GM19455 (cell line): ENCODE results near the gene PDXP.
"Not testable (repeated sequence)": the region's sequence is repeated elsewhere in the genome, so short reads cannot be mapped to it uniquely, and the experiment has no call there.

Experiments
- ATAC-seq: cut with Tn5 transposase; IDR thresholded peaks from one replicate; pipeline ENCODE4 v1.9.1; 2021; ENCODE audit not compliant: unreplicated experiment

Gene PDXP

DNA sequence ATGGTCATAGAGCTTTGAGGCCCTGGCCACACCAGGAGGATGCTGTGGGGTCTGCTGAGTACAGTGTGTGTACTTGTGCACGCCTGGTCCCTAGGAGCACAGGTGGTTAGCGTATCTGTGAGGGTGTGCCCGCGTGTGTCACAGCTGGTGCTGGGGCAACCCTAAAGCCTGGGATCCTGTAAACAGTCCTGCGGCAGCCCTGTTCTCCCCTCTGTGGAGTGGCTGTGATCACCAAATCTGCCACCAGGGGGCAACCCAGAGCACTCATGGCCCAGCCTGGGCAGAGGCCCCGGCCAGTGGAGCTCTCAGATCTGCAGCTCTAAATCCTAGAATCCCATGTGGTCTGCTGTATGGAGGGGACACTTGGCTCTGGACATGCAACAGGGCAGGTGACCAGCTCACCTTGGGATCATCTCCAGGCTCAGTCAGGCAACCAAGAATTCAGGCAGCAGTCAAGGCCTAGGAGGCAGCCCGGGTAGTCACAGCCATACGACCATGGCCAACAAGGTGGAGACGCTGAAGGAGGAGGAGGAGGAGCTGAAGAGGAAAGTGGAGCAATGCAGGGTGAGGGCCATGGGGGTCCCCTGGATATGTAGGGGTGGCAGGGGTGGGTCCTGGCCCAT, 15.2 kb upstream of the PDXP start:
- ATAC-seq = no peak

- no peak for ATAC-seq
Observed at GRCh38 chr22:37647317-37647716, 11.2 kb upstream of the PDXP start.

DNA sequence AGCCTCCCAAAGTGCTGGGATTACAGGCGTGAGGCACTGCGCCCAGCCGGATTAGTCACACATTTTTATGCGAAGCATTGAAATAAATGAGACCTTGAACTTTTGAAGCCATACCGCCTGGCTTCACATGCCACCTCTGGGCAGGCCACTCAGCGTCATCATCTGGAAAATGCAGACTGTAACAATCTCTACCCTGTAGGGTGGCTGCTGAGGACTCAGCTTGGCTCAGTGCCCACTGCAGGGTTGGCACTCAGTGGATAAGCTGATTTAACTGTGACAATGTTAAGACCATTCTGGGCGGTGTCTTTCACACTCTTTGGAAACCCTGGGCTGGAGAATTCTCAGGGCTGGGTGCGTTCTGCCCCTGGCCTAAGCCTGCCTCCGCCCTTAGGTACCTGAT, 10.6 kb upstream of the PDXP start:
- ATAC-seq = no peak

GRCh38 chr22:37650463-37651136, 7.9 kb upstream of the PDXP start:
- no peak for ATAC-seq

GRCh38 chr22:37654563-37655251, 3.8 kb upstream of the PDXP start:
- no peak for ATAC-seq

GRCh38 chr22:37655252-37655563, 3.3 kb upstream of the PDXP start:
- no peak for ATAC-seq

- ATAC-seq = not testable (repeated sequence)
Observed at GRCh38 chr22:37656583-37656982, 1.9 kb upstream of the PDXP start.

GRCh38 chr22:37657590-37658132, 862 bp upstream of the PDXP start:
- ATAC-seq = no peak

GRCh38 chr22:37659066-37659896, 758 bp downstream of the PDXP start:
- ATAC-seq = peak; percentile 9

GRCh38 chr22:37659897-37660708, 1.6 kb downstream of the PDXP start:
- no peak for ATAC-seq

- no peak for ATAC-seq
Observed at GRCh38 chr22:37660709-37661045, 2.2 kb downstream of the PDXP start.

- ATAC-seq = no peak
Observed at GRCh38 chr22:37661160-37661924, 2.8 kb downstream of the PDXP start.

DNA sequence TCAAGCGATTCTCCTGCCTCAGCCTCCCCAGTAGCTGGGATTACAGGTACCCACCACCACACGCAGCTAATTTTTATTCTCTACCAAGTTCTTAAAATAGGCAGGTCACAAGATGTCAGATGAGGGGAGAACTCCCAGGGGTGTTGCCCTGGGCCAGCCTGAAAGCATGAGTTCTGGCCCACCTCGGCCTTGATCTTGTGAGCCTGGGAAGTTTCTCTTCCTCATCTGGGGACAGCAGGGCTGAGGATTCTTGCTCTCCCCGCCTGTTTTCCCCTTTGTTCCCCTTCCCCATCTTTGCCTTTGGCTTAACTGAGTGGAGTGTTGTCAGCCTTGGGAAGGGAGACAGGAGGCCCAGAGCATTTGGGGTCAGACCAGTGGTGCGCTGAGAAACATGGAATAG, 3.5 kb downstream of the PDXP start:
- ATAC-seq = no peak

GRCh38 chr22:37663521-37664140, 5.1 kb downstream of the PDXP start:
- no peak for ATAC-seq

GRCh38 chr22:37664249-37665101, 6.0 kb downstream of the PDXP start:
- no peak for ATAC-seq

DNA sequence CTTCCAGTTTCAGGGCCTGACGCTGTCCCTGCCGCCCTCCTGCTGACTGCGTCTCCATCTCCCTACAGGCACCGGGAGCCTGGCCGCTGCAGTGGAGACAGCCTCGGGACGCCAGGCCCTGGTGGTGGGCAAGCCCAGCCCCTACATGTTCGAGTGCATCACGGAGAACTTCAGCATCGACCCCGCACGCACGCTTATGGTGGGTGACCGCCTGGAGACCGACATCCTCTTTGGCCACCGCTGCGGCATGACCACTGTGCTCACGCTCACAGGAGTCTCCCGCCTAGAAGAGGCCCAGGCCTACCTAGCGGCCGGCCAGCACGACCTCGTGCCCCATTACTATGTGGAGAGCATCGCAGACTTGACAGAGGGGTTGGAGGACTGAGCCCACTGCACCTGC, 7.0 kb downstream of the PDXP start:
- no peak for ATAC-seq

DNA sequence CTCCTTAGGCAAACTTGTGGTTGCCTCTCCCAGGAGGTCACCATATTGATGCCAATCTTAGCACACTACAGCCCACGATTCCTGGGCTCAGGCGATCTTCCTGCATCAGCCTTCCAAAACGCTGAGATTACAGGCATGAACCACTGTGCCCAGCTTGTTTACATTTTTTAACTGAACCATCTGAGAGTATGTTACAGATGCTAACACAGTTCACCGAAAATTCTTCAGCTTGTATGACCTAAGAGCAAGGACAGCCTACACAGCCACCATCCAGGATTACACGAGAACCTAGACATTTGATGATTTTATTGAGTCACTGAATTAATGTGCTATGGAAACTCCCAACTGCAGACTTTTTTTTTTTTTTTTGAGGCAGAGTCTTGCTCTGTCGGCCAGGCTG, 11.1 kb downstream of the PDXP start:
- no peak for ATAC-seq

DNA sequence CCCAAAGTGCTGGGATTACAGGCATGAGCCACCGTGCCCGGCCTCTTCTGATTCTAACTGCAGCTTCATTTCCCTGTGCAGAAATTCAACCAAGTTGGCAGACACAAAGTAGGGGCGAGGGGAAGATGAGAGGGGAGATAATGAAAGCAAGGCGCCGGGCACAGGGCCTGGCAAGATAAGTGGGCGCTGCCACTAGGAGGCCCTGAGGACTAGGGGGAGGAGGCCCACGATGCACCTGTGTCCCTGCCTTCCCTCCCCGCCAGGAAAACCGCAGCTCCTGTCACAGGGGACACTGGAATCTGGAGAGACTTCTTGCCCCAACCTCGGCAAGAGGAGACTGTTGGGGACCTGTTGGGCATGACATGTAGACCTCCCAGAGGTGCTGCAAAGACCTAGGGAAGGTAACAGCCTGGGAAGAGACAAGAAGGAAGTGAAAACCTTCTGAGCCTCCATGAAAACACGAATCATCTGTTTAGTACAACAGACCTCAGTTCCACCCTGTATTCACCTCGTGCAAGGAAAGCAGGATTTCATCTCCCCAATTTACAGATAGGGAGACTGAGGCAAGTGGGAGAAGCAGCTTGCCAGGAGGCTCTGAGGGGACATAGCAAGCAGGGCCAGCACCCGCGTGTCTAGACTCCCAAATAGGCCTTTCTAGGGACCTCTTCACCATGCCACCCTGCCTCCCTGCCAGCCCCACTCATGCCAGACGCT, 13.8 kb downstream of the PDXP start:
- no peak for ATAC-seq
